Neural crest cell (in vitro differentiated cells): ENCODE measurements around the gene OR2AG1. TPM values are rescaled to one million over a fixed set of nuclear protein-coding genes. Genes with fewer than 3 reads are reported as not detected.

Source experiments
- DNase-seq: peaks from one replicate; pipeline ENCODE4 v3.0.0; 2021; ENCODE audit warnings: low read depth, mixed read lengths, low spot score
- H3K27ac Mint-ChIP-seq: one replicate; pipeline ENCODE4 v1.8.0; 2021; ENCODE audit warnings: mild to moderate bottlenecking, mixed read lengths; ENCODE audit not compliant: unreplicated experiment
- H3K27me3 Mint-ChIP-seq: 2 replicates; pipeline ENCODE4 v1.8.0; 2021; ENCODE audit warnings: low read depth, mild to moderate bottlenecking, mixed read lengths
- H3K36me3 Mint-ChIP-seq: 2 replicates; pipeline ENCODE4 v1.8.0; 2021; ENCODE audit warnings: low read depth, mild to moderate bottlenecking, mixed read lengths
- H3K4me1 Mint-ChIP-seq: 2 replicates; pipeline ENCODE4 v1.8.0; 2021; ENCODE audit warnings: mixed read lengths
- H3K4me3 Mint-ChIP-seq: one replicate; pipeline ENCODE4 v1.8.0; 2021; ENCODE audit warnings: mild to moderate bottlenecking, mixed read lengths
- H3K9me3 Mint-ChIP-seq: 2 replicates; pipeline ENCODE4 v1.8.0; 2021; ENCODE audit warnings: mixed read lengths
- total RNA-seq: library from RNA; stranded (reverse); gene quantifications from 2 replicates; pipeline ENCODE4 v1.2.1, GENCODE V29; 2021
- TF ChIP-seq, protein P1 (sequence below): fragments of 200-600 bp; sonication (generic); conservative IDR thresholded peaks from 2 replicates; pipeline ENCODE4 v1.5.0; 2021; ENCODE audit warnings: antibody characterized with exemption, mild to moderate bottlenecking

The OR2AG1 gene
- total RNA-seq, 1 donor from 2014 or later, result not detected

DNA sequence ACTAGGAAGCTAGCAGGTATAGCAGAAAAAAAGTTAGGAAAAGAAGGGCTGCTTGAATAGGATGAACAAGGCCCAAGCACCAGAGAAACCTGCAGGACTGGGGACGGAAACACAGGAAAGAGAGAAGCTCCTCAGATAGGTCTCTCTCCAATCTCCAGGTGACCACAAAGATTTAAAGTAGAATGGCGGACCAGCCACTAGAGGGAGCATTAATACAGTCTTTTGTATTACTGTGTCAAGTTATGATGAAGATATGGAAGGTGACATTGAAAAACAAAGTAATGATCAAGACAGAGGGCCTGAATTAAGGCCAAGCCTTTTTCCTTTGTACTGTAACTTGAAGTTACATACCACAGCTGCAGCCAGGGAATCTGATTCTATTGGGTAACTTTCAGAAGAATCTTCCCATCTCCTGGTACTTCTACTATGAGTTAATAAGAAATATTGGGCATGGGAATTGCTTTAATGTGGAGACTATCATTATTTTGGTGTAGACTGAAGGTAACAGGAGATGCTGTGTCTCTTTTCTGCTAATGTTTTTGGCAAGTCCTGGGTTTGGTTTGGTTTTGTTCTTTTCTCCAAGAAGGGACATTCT lies 44.9 kb upstream of the OR2AG1 start:
- Mint-ChIP-seq H3K4me3 (no peak overlapping the region), H3K9me3 (no peaks in the 10 kb centered on the region), H3K36me3 (no peaks in the 10 kb centered on the region), H3K27me3 (no peaks in the 10 kb centered on the region), H3K4me1 (peaks cover 15% of the 10 kb centered on the region), H3K27ac (no peak overlapping the region)
- TF ChIP-seq, protein P1, sequence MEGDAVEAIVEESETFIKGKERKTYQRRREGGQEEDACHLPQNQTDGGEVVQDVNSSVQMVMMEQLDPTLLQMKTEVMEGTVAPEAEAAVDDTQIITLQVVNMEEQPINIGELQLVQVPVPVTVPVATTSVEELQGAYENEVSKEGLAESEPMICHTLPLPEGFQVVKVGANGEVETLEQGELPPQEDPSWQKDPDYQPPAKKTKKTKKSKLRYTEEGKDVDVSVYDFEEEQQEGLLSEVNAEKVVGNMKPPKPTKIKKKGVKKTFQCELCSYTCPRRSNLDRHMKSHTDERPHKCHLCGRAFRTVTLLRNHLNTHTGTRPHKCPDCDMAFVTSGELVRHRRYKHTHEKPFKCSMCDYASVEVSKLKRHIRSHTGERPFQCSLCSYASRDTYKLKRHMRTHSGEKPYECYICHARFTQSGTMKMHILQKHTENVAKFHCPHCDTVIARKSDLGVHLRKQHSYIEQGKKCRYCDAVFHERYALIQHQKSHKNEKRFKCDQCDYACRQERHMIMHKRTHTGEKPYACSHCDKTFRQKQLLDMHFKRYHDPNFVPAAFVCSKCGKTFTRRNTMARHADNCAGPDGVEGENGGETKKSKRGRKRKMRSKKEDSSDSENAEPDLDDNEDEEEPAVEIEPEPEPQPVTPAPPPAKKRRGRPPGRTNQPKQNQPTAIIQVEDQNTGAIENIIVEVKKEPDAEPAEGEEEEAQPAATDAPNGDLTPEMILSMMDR, result peak; percentile 75
- DNase-seq, result peak; percentile 12

DNA sequence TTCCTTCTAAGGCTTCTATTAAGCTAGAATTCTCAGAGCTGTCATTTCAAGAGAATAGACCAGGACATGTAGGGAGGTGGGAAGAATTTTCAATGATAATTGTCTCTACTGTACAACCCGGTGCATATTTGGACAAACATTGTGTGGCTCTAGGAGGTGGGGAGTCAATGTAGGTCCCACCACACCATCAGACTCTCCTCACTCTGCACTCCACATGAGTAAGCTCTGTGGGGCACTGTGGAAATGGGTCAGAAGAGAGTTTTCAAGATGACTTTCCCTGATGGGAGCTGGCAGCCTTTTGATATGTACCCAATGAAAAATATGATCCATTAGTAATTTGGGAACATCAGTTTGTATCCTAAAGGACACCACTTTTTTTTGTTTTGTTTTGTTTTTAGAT lies 44.2 kb upstream of the OR2AG1 start:
- TF ChIP-seq, protein P1, result no peak
- Mint-ChIP-seq H3K4me1 (peaks cover 15% of the 10 kb centered on the region), H3K27ac (no peak overlapping the region), H3K27me3 (no peaks in the 10 kb centered on the region), H3K36me3 (no peaks in the 10 kb centered on the region), H3K4me3 (no peak overlapping the region), H3K9me3 (no peaks in the 10 kb centered on the region)
- no peak for DNase-seq

DNA sequence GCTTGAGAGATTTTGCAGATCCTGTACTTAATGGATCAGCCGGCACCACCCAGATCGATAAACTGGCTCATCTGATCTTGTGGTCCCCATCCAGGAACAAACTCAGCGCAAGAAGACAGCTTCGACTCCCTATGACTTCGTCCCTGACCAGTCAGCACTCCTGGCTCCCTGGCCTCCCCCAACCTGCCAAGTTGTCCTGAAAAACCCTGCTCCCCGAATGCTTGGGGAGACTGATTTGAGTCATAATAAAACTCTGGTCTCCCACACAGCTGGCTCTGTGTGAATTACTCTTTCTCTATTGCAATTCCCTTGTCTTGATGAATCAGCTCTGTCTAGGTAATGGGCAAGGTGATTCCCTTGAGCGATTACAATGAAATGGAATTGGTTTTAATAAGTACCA lies 40.6 kb upstream of the OR2AG1 start:
- Mint-ChIP-seq H3K36me3 (no peaks in the 10 kb centered on the region), H3K27me3 (no peaks in the 10 kb centered on the region), H3K27ac (no peak overlapping the region), H3K9me3 (no peaks in the 10 kb centered on the region), H3K4me1 (no peaks in the 10 kb centered on the region), H3K4me3 (no peak overlapping the region)
- DNase-seq, result no peak
- TF ChIP-seq, protein P1, result no peak

DNA sequence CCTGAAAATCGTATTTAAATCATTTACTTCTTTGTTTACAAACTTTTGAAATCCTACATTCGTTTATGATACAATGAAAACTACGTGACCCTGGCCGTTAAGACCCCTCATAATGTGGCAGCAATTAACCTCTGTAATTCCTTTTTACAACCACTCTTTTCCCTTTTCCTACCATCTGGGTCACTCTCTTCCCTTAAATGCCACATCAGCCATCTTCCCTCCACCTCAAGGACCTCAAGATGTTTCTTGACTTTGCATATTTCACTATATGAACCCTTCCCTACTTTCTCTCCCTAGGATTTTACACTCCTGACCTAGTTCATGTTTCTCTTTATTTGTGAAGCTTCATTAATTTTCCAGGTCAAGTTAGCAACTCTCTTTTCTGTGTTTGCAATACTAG lies 37.8 kb upstream of the OR2AG1 start:
- TF ChIP-seq, protein P1, result no peak
- no peak for DNase-seq
- no peak overlapping the region for H3K4me3 Mint-ChIP-seq
- H3K36me3 Mint-ChIP-seq, result no peaks in the 10 kb centered on the region
- H3K9me3 Mint-ChIP-seq, result no peaks in the 10 kb centered on the region
- H3K27ac Mint-ChIP-seq, result no peak overlapping the region
- no peaks in the 10 kb centered on the region for H3K4me1 Mint-ChIP-seq
- H3K27me3 Mint-ChIP-seq, result no peaks in the 10 kb centered on the region

DNA sequence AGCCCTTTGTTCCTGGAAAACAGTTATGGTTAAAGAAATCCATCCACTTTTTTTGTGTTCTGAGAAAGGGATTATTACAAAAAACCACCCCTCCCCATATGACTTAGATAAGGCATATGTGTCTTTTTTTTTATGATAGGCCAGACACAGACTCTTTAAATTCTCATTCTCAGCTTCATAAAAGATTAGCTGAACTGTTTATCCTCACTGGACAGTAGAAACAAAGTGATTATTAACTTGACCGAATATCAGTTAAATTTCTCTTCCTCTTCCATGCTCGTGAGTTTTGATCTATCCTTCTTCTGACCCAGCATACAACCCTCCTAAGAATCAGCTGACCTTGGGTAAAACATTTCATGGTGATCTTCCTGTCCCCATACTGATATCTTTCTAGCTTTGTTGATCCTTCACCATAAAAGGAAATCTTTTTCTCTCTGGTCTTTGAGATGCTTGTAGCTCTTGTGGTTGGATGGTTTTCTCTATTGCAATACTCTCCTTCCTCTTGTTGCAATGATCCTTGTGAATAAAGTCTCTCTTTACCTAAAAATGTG lies 37.3 kb upstream of the OR2AG1 start:
- H3K4me3 Mint-ChIP-seq, result no peak overlapping the region
- TF ChIP-seq, protein P1, result no peak
- H3K27ac Mint-ChIP-seq, result no peak overlapping the region
- H3K27me3 Mint-ChIP-seq, result no peaks in the 10 kb centered on the region
- no peaks in the 10 kb centered on the region for H3K4me1 Mint-ChIP-seq
- no peak for DNase-seq
- no peaks in the 10 kb centered on the region for H3K36me3 Mint-ChIP-seq
- no peaks in the 10 kb centered on the region for H3K9me3 Mint-ChIP-seq
